AG04450 (cell line): ENCODE results near the gene COMMD4. TPM values are rescaled to one million over a fixed set of nuclear protein-coding genes. Genes with fewer than 3 reads are reported as not detected.
A peak's percentile ranks its signal among the peaks of the same experiment; 100 is the strongest.
"Not testable (repeated sequence)": the region's sequence is repeated elsewhere in the genome, so short reads cannot be mapped to it uniquely, and the experiment has no call there.

ENCODE experiments used
- CTCF ChIA-PET: fragments of 300-600, 350-600 bp; formaldehyde crosslinking; extraction: SDS; loops from one replicate; lab custom pipeline; 2022; ENCODE audit warnings: antibody characterized with exemption, inconsistent platforms; lab: Charles Lee
- POLR2A ChIA-PET: fragments of 350-600 bp; formaldehyde crosslinking; extraction: SDS; loops from one replicate; lab custom pipeline; 2021; ENCODE audit warnings: antibody characterized with exemption, inconsistent platforms; lab: Yijun Ruan, JAX
- DNase-seq: peaks from one replicate; pipeline ENCODE4 v3.0.0-alpha.2; 2011; ENCODE audit warnings: low read depth, low spot score
- H3K27ac ChIP-seq: one replicate; pipeline ENCODE4 v1.5.1; 2012; ENCODE audit warnings: low read depth, low read length, control low read depth
- H3K27me3 ChIP-seq: one replicate; pipeline ENCODE4 v1.6.0; 2012; ENCODE audit warnings: low read length; ENCODE audit not compliant: control insufficient read depth, insufficient read depth
- H3K4me3 ChIP-seq: 2 replicates; pipeline ENCODE4 v1.5.1; 2011; ENCODE audit warnings: mild to moderate bottlenecking, low read depth, low read length, control low read depth
- H3K9me3 ChIP-seq: 2 replicates; pipeline ENCODE4 v1.5.1; 2012; ENCODE audit warnings: low read length; ENCODE audit not compliant: control insufficient read depth, insufficient read depth
- CTCF ChIP-seq: IDR thresholded peaks from 2 replicates; pipeline ENCODE4 v1.5.1; 2011; ENCODE audit warnings: low read depth, low read length, control low read depth, inconsistent platforms
- polyA minus RNA-seq: library from RNA; depleted of rRNA, polyadenylated mRNA; stranded (reverse); fragments of >200 nt; gene quantifications from 2 replicates; pipeline ENCODE4 v1.2.3, GENCODE V29; 2011; rRNA and poly(A)+ RNA removed
- polyA plus RNA-seq: library from polyadenylated mRNA; depleted of rRNA; stranded (reverse); fragments of >200 nt; gene quantifications from 2 replicates; pipeline ENCODE4 v1.2.3, GENCODE V29; 2011; rRNA removed

The COMMD4 gene
- polyA plus RNA-seq (52.4 and 73.4 TPM in 2 replicates), polyA minus RNA-seq (26.7 and 27.3 TPM in 2 replicates)

GRCh38 chr15:75335705-75336355, at the start of gene COMMD4:
COMMD4 (plus strand) TSS chr15:75336063; CDS start chr15:75336090, 27 bp downstream.
- POLR2A ChIA-PET: interaction anchor here (0.8 kb wide), 1 partner anchor 32 kb away, joined by 4 read pairs; no protein-coding TSS in a partner anchor

GRCh38 chr15:75293660-75294059, 42.2 kb upstream of the COMMD4 start:
- H3K4me3 ChIP-seq, POLR2A ChIA-PET, H3K9me3 ChIP-seq, H3K27me3 ChIP-seq, DNase-seq, H3K27ac ChIP-seq, CTCF ChIA-PET: not testable (repeated sequence)

More at GRCh38 chr15:75335705-75336355, at the start of gene COMMD4:
- peak within 1 kb of the TSS; percentile 47 for H3K27ac ChIP-seq
- H3K27me3 ChIP-seq: no peaks in the 10 kb centered on the region
- H3K9me3 ChIP-seq: no peaks in the 10 kb centered on the region
- CTCF ChIA-PET: no interaction called here
- no peak for TF ChIP-seq CTCF
- peak; percentile 88 for DNase-seq
- peak within 1 kb of the TSS; percentile 85 for H3K4me3 ChIP-seq

- H3K27ac ChIP-seq, H3K9me3 ChIP-seq, DNase-seq, H3K4me3 ChIP-seq, H3K27me3 ChIP-seq, POLR2A ChIA-PET: not testable (repeated sequence)
- CTCF ChIA-PET: interaction anchor here (0.6 kb wide), 1 partner anchor 269 kb away, joined by 3 read pairs; no protein-coding TSS in a partner anchor
Observed at GRCh38 chr15:75298541-75299310, 37.1 kb upstream of the COMMD4 start.

- H3K27me3 ChIP-seq, DNase-seq, POLR2A ChIA-PET, H3K27ac ChIP-seq, H3K4me3 ChIP-seq, H3K9me3 ChIP-seq: not testable (repeated sequence)
- CTCF ChIA-PET: interaction anchor here (0.6 kb wide), 1 partner anchor 270 kb away, joined by 3 read pairs; no protein-coding TSS in a partner anchor
- peak; percentile 40 for TF ChIP-seq CTCF
Observed at GRCh38 chr15:75299311-75299688, 36.6 kb upstream of the COMMD4 start.

- POLR2A ChIA-PET: interaction anchor here (0.6 kb wide), 1 partner anchor 326 kb away, joined by 3 read pairs; the partner anchor contains the start of gene SNUPN
- H3K27ac ChIP-seq, H3K27me3 ChIP-seq, H3K4me3 ChIP-seq, DNase-seq, H3K9me3 ChIP-seq: not testable (repeated sequence)
- CTCF ChIA-PET: interaction anchor here (0.7 kb wide), 1 partner anchor 96 kb away, joined by 3 read pairs; no protein-coding TSS in a partner anchor
Observed at GRCh38 chr15:75300026-75300425, 35.8 kb upstream of the COMMD4 start.

- Histone ChIP-seq H3K4me3 (no peak overlapping the region), H3K27me3 (peaks cover 12% of the 10 kb centered on the region), H3K27ac (no peak overlapping the region), H3K9me3 (no peaks in the 10 kb centered on the region)
- POLR2A ChIA-PET: no interaction called here
- CTCF ChIA-PET: no interaction called here
- no peak for DNase-seq
- no peak for TF ChIP-seq CTCF
Observed at GRCh38 chr15:75302318-75302717, 33.5 kb upstream of the COMMD4 start.

GRCh38 chr15:75302753-75303152, 33.1 kb upstream of the COMMD4 start:
- peaks cover 13% of the 10 kb centered on the region for H3K27me3 ChIP-seq
- H3K27ac ChIP-seq, POLR2A ChIA-PET, H3K4me3 ChIP-seq, CTCF ChIA-PET, H3K9me3 ChIP-seq, DNase-seq: not testable (repeated sequence)
